Measurements from ENCODE around the gene CNTN5. TPM values are rescaled to one million over a fixed set of nuclear protein-coding genes. Genes with fewer than 3 reads are reported as not detected.

The CNTN5 gene
- total and polyA plus RNA-seq, 2 experiments from 2014 or later = not detected

DNA sequence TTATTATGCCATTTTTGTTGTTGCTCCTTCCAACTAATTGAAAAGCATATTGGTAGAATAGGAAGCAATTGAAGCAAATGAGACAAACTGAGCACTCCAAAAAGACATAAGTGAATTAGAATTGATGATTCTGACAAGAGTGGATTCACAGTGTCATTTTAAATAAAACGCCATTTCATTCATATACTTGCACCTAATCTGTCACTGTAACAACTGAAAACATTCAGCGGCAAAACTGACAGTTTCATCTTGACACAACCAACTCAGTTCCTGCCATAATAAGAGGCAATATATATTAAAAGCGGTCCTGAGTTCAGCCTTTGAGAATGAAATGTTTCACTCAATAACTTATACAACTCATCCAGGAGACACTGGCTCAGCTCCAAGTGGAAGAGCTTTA lies 306.8 kb downstream of the CNTN5 start:
- H3K9me2 ChIP-seq (ENCODE audit: insufficient read depth) = no peaks in the 10 kb centered on the region
- no peak overlapping the region for H3K4me3 ChIP-seq
- H3K4me1 ChIP-seq (ENCODE audit: insufficient read depth) = peaks cover 15% of the 10 kb centered on the region
- DNase-seq = no peak
- H3K36me3 ChIP-seq (ENCODE audit: low read depth) = no peaks in the 10 kb centered on the region
- H3K9me3 ChIP-seq (ENCODE audit: low read depth) = no peaks in the 10 kb centered on the region
- H3K27me3 ChIP-seq (replicated peaks; ENCODE audit: insufficient read depth) = no peaks in the 10 kb centered on the region
- H3K9ac ChIP-seq = no peak overlapping the region
- TF ChIP-seq EZH2phosphoT487 (IDR thresholded peaks at IDR 0.05; ENCODE audit: insufficient read depth, low read depth) (no peak), EZH2 (IDR thresholded peaks at IDR 0.05; ENCODE audit: insufficient read depth, poor library complexity, severe bottlenecking) (no peak)
- H2AFZ ChIP-seq = no peak overlapping the region
- no peaks in the 10 kb centered on the region for H4K20me1 ChIP-seq (ENCODE audit: insufficient read depth)
- H3F3A ChIP-seq (ENCODE audit: insufficient read depth) = no peaks in the 10 kb centered on the region
- H3K27ac ChIP-seq = no peak overlapping the region
- 80 to 81% methylated on average over 3 of the region's 3 CpGs for WGBS, 2 experiments (ENCODE audit: low coverage in 1 of 2, low lambda C conversion rate in 2 of 2, missing lambda C conversion rate in 2 of 2)
- H3K79me2 ChIP-seq (ENCODE audit: insufficient read depth) = no peaks in the 10 kb centered on the region
- in situ Hi-C loops (cut with MboI) = loop anchor here (25.0 kb wide), 1 partner anchor 1535 kb away; no protein-coding TSS in a partner anchor
- no peak overlapping the region for H3K4me2 ChIP-seq (ENCODE audit: unreplicated experiment)

DNA sequence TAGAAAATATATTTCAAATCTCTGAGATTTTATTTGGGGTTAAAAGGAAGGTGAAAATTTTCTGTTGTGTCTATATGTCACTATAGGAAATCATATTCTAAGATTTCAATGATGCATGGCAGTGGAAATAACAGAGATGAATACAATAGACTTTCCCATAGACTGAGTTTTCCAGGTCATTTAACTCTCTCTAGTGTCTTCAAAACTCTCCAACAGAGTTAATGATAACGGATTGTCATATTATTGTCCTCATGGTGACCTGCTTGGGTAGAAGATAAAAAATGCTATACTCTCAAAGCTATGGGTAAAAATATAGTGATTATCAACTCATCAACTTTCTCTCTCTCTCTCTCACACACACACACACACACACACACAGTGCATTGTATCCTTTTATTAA lies 312.9 kb downstream of the CNTN5 start:
- no peaks in the 10 kb centered on the region for H3K4me1 ChIP-seq (ENCODE audit: insufficient read depth)
- no peak overlapping the region for H3K4me2 ChIP-seq (ENCODE audit: unreplicated experiment)
- H3K27me3 ChIP-seq (replicated peaks; ENCODE audit: insufficient read depth) = no peaks in the 10 kb centered on the region
- DNase-seq = no peak
- in situ Hi-C loops (cut with MboI) = loop anchor here (25.0 kb wide), 1 partner anchor 1529 kb away; no protein-coding TSS in a partner anchor
- TF ChIP-seq EZH2phosphoT487 (IDR thresholded peaks at IDR 0.05; ENCODE audit: insufficient read depth, low read depth) (no peak), EZH2 (IDR thresholded peaks at IDR 0.05; ENCODE audit: insufficient read depth, poor library complexity, severe bottlenecking) (no peak)
- H4K20me1 ChIP-seq (ENCODE audit: insufficient read depth) = no peaks in the 10 kb centered on the region
- no peak overlapping the region for H3K27ac ChIP-seq
- no peaks in the 10 kb centered on the region for H3K36me3 ChIP-seq (ENCODE audit: low read depth)
- H3K9me2 ChIP-seq (ENCODE audit: insufficient read depth) = no peaks in the 10 kb centered on the region
- no peaks in the 10 kb centered on the region for H3K9me3 ChIP-seq (ENCODE audit: low read depth)
- 71 to 83% methylated on average over 1 of the region's 1 CpG for WGBS, 2 experiments (ENCODE audit: low coverage in 1 of 2, low lambda C conversion rate in 2 of 2, missing lambda C conversion rate in 2 of 2)
- no peak overlapping the region for H3K4me3 ChIP-seq
- no peaks in the 10 kb centered on the region for H3F3A ChIP-seq (ENCODE audit: insufficient read depth)
- H3K9ac ChIP-seq = no peak overlapping the region
- H2AFZ ChIP-seq = no peak overlapping the region
- H3K79me2 ChIP-seq (ENCODE audit: insufficient read depth) = no peaks in the 10 kb centered on the region

DNA sequence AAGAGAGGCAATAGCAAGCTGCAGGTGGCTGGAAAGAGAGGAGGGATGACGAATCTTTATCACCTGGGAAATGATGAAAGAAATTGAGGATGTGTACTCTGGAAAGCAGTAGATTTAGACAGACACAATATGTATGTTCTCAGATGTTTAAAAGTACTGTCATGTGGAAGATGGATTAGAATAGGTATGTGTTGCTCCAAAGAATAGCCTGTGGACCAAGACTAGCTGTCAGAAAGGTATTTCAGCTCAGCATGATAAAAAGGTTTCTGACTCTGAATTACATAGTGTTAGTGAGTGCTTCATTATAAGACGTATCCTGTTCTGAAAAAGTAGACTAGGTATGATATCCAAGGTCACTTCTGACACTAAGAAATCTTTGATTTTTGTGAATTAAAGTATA lies 322.4 kb downstream of the CNTN5 start:
- in situ Hi-C loops (cut with MboI) = loop anchor here (25.0 kb wide), 1 partner anchor 1519 kb away; no protein-coding TSS in a partner anchor

DNA sequence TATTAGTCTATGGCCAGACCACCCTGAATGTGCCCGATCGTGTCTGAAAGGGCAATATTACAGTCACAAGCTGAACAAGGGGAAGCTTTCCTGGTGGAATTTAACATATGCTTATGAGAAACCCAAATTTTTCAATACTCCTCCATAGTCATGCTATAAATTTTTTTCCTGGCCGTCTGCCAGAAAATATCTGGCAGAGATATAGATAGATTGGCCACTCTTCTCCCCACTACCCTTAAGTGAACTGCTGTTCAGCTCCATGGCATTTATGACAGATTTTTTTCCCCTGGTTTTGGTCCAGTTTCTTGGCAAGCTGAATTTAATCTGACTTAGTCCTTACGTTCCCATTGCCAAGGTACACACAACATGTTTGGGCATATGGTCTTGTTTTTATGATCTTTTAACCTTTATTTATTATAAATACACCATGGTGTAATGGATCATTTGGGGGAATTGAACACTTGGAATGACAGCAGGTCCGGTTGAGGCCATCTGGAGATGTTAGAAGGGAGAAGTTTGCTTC lies 328.5 kb downstream of the CNTN5 start:
- in situ Hi-C loops (cut with MboI) = loop anchor here (25.0 kb wide), 1 partner anchor 1513 kb away; no protein-coding TSS in a partner anchor
- DNase-seq = no peak
- Histone ChIP-seq H3K4me2 (ENCODE audit: unreplicated experiment) (no peak overlapping the region), H3K27me3 (replicated peaks; ENCODE audit: insufficient read depth) (no peaks in the 10 kb centered on the region), H3K4me3 (no peak overlapping the region), H3K36me3 (ENCODE audit: low read depth) (no peaks in the 10 kb centered on the region), H3K9me2 (ENCODE audit: insufficient read depth) (no peaks in the 10 kb centered on the region), H3F3A (ENCODE audit: insufficient read depth) (0 out of 2 replicates have a peak, but pooled peaks cover 4% of the 10 kb centered on the region), H3K27ac (no peak overlapping the region), H2AFZ (no peak overlapping the region), H3K4me1 (ENCODE audit: insufficient read depth) (no peaks in the 10 kb centered on the region), H3K9ac (no peak overlapping the region), H3K79me2 (ENCODE audit: insufficient read depth) (no peaks in the 10 kb centered on the region), H4K20me1 (ENCODE audit: insufficient read depth) (no peaks in the 10 kb centered on the region), H3K9me3 (ENCODE audit: low read depth) (peaks cover 5% of the 10 kb centered on the region)
- TF ChIP-seq EZH2phosphoT487 (IDR thresholded peaks at IDR 0.05; ENCODE audit: insufficient read depth, low read depth) = no peak
- TF ChIP-seq EZH2 (IDR thresholded peaks at IDR 0.05; ENCODE audit: insufficient read depth, poor library complexity, severe bottlenecking) = no peak
- WGBS, 2 experiments (ENCODE audit: low coverage in 1 of 2, low lambda C conversion rate in 2 of 2, missing lambda C conversion rate in 2 of 2) = 17 to 21% methylated on average over 5 of the region's 5 CpGs

More for the DNA sequence above, 322.4 kb downstream of the CNTN5 start:
- TF ChIP-seq EZH2 (IDR thresholded peaks at IDR 0.05; ENCODE audit: insufficient read depth, poor library complexity, severe bottlenecking) (no peak), EZH2phosphoT487 (IDR thresholded peaks at IDR 0.05; ENCODE audit: insufficient read depth, low read depth) (no peak)
- no peaks in the 10 kb centered on the region for H3F3A ChIP-seq (ENCODE audit: insufficient read depth)
- no peak overlapping the region for H3K4me2 ChIP-seq (ENCODE audit: unreplicated experiment)
- peaks cover 5% of the 10 kb centered on the region for H3K9me3 ChIP-seq (ENCODE audit: low read depth)
- H3K36me3 ChIP-seq (ENCODE audit: low read depth) = no peaks in the 10 kb centered on the region
- no peaks in the 10 kb centered on the region for H3K79me2 ChIP-seq (ENCODE audit: insufficient read depth)
- H3K27ac ChIP-seq = no peak overlapping the region
- H3K4me3 ChIP-seq = no peak overlapping the region
- H3K9me2 ChIP-seq (ENCODE audit: insufficient read depth) = no peaks in the 10 kb centered on the region
- H3K9ac ChIP-seq = no peak overlapping the region
- H3K4me1 ChIP-seq (ENCODE audit: insufficient read depth) = no peaks in the 10 kb centered on the region
- no peak for DNase-seq
- WGBS, 2 experiments (ENCODE audit: low coverage in 1 of 2, low lambda C conversion rate in 2 of 2, missing lambda C conversion rate in 2 of 2) = 32 to 35% methylated on average over 2 of the region's 2 CpGs
- no peaks in the 10 kb centered on the region for H4K20me1 ChIP-seq (ENCODE audit: insufficient read depth)
- no peaks in the 10 kb centered on the region for H3K27me3 ChIP-seq (replicated peaks; ENCODE audit: insufficient read depth)
- no peak overlapping the region for H2AFZ ChIP-seq

Measured in GM23248 (cell line).